ENCODE results near the gene ITPR3.

The ITPR3 gene

GRCh38 chr6:33686981-33687975 is 66.2 kb downstream of the ITPR3 start:
- no peak for DNase-seq (ENCODE audit: low read depth in 2 of 2)

DNA sequence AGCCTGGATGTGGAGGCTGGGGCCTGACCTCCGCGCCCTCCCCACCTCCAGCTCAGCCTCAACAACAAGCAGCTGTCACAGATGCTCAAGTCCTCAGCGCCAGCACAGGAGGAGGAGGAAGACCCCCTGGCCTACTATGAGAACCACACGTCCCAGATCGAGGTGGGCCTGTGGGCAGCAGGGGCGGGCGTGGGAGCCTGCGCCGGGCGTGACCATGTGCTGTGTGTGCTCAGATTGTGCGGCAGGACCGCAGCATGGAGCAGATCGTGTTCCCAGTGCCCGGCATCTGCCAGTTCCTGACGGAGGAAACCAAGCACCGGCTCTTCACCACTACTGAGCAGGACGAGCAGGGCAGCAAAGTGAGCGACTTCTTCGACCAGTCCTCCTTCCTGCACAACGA is 66.9 kb downstream of the ITPR3 start:
- no peak for DNase-seq (ENCODE audit: low read depth in 2 of 2)

DNA sequence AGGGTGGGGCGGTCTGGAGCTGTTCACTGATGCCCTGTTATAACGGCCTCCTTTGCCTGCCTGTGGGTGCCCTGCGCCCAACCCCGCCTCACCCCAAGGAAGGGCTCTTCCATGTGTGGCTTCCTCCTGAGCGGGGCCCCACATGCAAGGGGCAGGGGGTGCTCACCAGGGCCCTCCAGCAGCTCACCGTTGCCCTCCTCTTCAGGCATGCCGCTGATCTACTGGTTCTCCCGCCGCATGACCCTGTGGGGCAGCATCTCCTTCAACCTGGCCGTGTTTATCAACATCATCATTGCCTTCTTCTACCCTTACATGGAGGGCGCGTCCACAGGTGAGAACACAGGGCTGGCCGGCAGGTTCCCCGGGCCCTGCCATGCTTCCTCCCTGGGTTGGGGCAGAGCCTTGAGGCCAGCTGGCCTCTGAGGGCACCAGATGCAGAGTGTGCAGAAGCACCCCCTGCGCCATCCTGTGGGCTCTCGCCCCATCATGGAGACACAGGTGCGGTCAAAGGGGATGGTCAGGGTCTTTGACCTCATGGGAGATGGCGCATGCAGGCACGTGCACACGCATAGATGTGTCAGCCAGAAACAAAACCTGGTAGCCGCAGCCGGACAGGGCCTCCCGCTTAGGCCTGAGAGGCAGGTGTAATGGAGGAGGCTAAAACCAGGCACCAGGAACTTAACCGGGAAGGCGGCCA is 67.5 kb downstream of the ITPR3 start:
- DNase-seq (ENCODE audit: low read depth in 2 of 2): no peak

DNA sequence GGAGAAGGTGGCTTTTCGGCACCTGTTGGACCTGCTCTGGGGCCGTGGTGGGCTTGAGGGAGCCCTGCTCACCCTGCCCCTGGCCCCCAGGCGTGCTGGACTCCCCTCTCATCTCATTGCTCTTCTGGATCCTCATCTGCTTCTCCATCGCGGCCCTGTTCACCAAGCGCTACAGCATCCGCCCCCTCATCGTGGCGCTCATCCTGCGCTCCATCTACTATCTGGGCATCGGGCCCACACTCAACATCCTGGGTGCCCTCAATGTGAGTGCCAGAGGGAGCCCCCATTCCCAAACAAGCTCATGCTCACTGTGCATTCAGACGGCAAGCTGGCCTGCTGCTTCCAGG is 68.0 kb downstream of the ITPR3 start:
- DNase-seq (ENCODE audit: low read depth in 2 of 2): no peak

DNA sequence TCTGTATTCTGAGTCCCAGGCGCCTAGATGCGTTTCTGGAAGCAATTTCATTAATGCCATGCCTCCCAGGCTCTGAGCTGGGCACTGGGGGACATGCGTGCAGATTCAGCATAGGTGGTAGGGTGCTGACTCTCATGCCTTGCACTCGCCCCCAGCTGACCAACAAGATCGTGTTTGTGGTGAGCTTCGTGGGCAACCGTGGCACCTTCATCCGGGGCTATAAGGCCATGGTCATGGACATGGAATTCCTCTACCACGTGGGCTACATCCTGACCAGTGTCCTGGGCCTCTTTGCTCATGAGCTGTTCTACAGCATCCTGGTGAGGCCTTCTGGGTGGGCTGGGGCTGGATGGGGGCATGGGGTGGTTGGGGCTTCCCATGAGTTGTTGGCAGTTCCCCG is 68.8 kb downstream of the ITPR3 start:
- DNase-seq (ENCODE audit: low read depth in 2 of 2): no peak

GRCh38 chr6:33690766-33691165 is 69.6 kb downstream of the ITPR3 start:
- DNase-seq (ENCODE audit: low read depth in 2 of 2): no peak

DNA sequence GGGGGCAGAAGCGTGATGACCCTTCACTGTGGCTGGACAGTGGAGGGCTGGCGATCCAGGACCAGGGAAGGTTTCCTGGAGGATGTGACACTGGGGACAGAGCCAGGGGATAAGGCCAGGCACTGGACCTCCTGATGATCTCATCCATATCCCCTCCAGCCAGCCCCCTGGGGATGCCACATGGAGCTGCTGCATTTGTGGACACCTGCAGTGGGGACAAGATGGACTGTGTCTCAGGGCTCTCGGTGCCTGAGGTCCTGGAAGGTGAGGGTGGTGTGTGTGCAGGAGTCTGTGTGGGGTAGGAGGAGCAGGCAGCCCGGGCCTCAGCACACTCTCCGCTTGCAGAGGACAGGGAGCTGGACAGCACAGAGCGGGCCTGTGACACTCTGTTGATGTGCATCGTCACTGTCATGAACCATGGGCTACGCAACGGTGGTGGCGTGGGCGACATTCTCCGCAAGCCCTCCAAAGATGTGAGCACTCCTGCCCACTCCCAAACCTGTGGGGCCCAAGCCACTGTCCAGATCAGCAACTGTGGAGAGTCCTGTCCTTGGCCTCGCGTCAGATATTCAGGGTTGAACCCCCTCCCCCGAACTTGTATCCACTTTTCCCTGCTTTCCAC is 70.4 kb downstream of the ITPR3 start:
- DNase-seq (ENCODE audit: low read depth in 2 of 2): no peak

GRCh38 chr6:33692078-33692759 is 71.1 kb downstream of the ITPR3 start:
- no peak for DNase-seq (ENCODE audit: low read depth in 2 of 2)

GRCh38 chr6:33692760-33693158 is 71.6 kb downstream of the ITPR3 start:
- peak in 1 of 2 donors; percentile 36 for DNase-seq (ENCODE audit: low read depth in 2 of 2)

- no peak for DNase-seq (ENCODE audit: low read depth in 2 of 2)
Observed at GRCh38 chr6:33693186-33694105, 72.3 kb downstream of the ITPR3 start.

DNA sequence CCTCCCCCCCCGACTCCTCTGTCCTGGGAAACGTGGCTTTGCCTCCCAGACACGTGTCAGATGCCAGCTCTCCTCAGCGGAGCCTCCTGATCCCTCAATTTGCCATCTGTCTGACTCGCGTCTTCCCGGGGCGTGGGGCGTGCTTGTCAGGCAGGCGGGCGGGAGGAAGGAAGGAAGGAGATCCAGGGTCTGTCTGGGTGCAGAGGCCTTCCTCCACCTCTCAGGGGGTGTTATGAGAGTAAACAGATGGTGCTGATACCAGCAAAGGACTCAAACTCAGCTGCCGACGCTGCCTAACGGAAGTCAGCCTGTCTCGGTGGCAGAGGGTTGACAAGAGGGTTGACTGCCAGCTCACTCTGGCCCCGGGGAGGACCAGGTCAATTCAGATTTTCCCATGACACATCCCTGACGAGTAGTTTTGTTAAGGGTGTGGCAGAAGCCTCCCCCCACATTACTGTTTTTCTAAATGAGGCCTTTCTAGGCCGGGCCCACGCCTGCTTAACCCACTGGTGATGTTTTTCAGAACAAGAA is 73.3 kb downstream of the ITPR3 start:
- DNase-seq (ENCODE audit: low read depth in 2 of 2): peak; percentile 32 to 40

DNA sequence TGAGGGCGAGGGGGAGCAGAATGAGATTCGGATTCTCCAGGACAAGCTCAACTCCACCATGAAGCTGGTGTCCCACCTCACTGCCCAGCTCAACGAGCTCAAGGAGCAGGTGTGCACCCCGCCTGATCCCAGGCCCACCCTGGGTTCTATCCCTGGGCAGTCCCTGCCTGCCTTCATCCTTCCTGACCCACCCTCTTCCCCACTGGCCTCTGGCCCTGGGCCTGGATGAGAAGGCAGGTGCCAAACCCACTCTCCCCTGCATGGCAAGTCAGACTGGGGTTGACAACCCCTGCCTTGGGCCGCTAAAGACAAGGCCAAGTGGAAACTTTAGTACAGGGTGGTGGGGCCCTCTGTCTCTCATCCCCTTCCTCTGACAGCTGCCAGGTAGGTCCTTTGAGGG is 73.9 kb downstream of the ITPR3 start:
- no peak for DNase-seq (ENCODE audit: low read depth in 2 of 2)

DNA sequence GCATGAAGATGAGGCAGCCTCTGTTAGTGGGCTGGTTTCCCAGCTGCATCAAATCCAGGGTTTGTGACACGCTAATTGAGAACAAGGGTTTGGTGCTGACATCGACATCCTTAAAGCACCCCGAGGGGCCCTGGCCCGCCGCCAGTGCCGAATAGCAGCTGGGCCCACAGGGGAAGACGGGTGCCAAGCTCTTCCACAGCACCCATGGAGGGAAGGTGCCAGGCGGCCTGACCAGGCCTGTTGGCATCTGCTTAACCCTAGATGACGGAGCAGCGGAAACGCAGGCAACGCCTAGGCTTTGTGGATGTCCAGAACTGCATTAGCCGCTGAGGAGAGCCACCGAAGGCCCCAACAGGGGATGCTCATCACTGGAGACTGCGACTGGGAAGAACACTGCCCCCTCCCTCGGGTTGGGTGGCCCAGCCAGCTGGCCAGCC is 74.3 kb downstream of the ITPR3 start:
- DNase-seq (ENCODE audit: low read depth in 2 of 2): no peak

GRCh38 chr6:33696076-33696475 is 75.0 kb downstream of the ITPR3 start:
- no peak for DNase-seq (ENCODE audit: low read depth in 2 of 2)

DNA sequence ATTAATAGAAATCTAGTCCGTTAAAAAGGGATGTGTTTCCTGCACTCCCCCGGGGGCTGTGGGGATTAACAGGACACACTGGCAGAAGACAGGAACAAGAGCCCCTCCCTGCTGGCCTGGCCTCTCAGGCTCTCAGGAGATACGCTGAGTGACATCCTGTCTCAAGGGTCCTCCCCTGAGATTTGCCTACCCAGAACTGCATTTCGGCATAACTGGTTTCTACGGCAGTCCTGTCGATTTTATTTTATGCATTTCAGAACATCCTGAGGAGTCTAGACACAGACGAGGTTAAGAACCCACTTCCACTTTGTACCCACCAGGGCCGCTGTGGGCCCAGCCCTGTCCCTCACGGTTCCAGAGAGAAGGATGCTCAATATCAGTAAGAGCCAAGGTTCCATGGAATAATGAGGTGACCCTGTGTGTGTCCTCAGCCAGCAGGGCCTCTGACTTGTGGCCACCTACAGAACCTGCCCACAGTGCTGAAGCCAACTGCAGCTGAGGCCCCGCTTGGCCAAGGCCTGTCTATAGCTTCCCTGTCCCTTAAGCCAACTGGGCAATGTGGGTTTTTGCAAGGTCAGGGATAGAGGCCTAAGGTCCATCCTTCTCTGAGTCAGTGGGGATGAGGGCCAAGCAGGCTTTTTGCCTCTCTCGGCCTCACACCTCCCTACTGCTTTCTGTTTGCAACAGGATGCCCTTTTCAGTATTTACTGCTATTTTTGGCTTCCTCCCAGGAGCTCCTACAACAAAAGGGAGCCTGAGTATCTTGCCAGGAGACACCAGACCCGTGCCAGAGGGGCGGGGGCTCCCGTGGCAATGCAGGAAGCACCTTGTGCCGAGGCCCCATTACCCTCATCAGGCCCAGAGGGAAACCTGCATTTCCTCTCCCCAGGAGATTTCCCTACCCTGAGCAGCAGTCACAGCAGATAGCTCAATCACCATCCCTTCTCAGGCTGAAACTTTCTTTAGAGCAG is 75.7 kb downstream of the ITPR3 start:
- DNase-seq (ENCODE audit: low read depth in 2 of 2): no peak

DNA sequence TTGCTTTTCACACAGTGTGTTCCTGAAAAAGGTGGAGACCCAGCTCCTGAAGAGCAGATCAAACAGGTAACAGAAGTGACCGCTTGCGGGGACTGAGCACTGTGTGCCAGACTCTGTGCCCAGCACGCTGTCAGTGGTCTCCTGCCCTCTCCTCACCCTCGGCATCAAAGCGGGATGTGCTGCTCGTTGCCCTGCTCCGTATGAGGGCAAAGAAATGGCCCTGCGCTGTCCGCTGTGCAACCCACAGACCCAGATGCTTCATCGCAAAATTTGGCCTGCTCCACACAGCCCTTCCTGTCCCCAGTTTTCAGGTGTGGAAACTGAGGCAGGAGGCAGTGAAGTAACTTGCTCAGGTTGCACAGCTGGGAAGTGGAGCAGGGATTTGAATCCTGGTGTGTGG is 76.7 kb downstream of the ITPR3 start:
- DNase-seq (ENCODE audit: low read depth in 2 of 2): no peak

DNA sequence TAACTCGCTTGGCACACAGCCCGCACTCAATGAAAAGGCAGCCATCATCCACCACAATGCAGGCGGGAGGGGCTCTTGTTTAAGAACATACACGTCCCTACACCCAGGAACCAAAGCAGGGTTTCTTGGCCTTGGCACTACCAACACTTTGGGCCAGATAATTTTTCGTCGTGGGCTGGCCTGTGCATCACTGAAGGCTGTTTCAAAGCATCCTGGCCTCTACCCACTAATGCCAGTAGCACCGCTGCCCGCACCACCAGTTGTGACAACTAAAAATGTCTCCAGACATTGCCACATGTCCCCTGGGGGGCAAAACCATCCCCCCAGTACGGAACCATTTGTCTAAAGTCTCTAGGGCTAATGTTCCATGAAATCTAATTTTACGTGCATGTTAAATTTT is 77.4 kb downstream of the ITPR3 start:
- no peak for DNase-seq (ENCODE audit: low read depth in 2 of 2)

GRCh38 chr6:33699131-33699530 is 78.0 kb downstream of the ITPR3 start:
- DNase-seq (ENCODE audit: low read depth in 2 of 2): no peak

GRCh38 chr6:33699739-33700138 is 78.6 kb downstream of the ITPR3 start:
- DNase-seq (ENCODE audit: low read depth in 2 of 2): no peak

Data from stimulated activated CD8-positive, alpha-beta memory T cell treated with anti-CD3 and anti-CD28 coated beads, Interleukin-7, amount 100 ng/mL, for 1 hour (primary cell).